Lower leg skin (tissue), 3 donors: ENCODE data around the gene MCF2L2.

Experiments used
- CTCF ChIP-seq, 3 donors: fragments of 450-650 bp; IDR thresholded peaks; one replicate each; pipeline ENCODE4 v1.5.1; 2016; ENCODE audit warnings: antibody characterized with exemption in 3 of 3, mild to moderate bottlenecking in 3 of 3, moderate library complexity in 2 of 3
- POLR2A ChIP-seq, 2 donors: fragments of 450-650 bp; IDR thresholded peaks; one replicate each; pipeline ENCODE4 v1.6.1; 2016 to 2017; ENCODE audit warnings: antibody characterized with exemption in 2 of 2, mild to moderate bottlenecking in 1 of 2, moderate library complexity in 1 of 2

GRCh38 chr3:183195266-183195665 lies 233.2 kb downstream of the MCF2L2 start:
- TF ChIP-seq CTCF (IDR thresholded peaks at IDR 0.05) = no peak
- TF ChIP-seq POLR2A (IDR thresholded peaks at IDR 0.05) = no peak
